Activated T-helper 1 cell treated with anti-CD3 and anti-CD28 coated beads, Interleukin-2, amount 50 U/mL, for 16 hours (primary cell): ENCODE results near the gene SPACA4.
"Not testable (repeated sequence)": the region's sequence is repeated elsewhere in the genome, so short reads cannot be mapped to it uniquely, and the experiment has no call there.

ENCODE experiments used
- DNase-seq, 2 donors: peaks; one replicate each; pipeline ENCODE4 v3.0.0-alpha.2; 2020; ENCODE audit warnings: low read depth in 1 of 2, low spot score in 1 of 2

Gene SPACA4

DNA sequence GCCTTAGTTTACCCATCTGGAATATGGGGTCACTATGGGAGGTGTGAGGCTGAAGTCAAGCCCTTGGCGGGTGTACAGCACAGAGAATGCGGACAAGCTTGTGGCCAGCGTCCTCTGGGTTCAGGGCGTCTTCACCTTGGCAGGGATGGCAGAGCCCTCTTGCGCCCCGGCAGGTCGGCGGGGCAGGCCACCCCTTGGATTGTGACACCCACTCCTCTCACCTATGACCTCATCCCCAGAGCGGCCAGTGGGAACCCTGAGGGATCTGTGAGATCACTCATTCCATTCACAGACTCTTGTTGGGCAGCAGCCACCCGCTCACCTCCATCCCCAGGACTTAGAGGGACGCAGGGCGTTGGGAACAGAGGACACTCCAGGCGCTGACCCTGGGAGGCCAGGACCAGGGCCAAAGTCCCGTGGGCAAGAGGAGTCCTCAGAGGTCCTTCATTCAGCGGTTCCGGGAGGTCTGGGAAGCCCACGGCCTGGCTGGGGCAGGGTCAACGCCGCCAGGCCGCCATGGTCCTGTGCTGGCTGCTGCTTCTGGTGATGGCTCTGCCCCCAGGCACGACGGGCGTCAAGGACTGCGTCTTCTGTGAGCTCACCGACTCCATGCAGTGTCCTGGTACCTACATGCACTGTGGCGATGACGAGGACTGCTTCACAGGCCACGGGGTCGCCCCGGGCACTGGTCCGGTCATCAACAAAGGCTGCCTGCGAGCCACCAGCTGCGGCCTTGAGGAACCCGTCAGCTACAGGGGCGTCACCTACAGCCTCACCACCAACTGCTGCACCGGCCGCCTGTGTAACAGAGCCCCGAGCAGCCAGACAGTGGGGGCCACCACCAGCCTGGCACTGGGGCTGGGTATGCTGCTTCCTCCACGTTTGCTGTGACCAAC lies at the start of gene SPACA4:
Gene SPACA4 (plus strand): TSS at position 280 of the 896 bp plus-strand sequence. CDS start 237 bp downstream, at position 517.
- no peak for DNase-seq

DNA sequence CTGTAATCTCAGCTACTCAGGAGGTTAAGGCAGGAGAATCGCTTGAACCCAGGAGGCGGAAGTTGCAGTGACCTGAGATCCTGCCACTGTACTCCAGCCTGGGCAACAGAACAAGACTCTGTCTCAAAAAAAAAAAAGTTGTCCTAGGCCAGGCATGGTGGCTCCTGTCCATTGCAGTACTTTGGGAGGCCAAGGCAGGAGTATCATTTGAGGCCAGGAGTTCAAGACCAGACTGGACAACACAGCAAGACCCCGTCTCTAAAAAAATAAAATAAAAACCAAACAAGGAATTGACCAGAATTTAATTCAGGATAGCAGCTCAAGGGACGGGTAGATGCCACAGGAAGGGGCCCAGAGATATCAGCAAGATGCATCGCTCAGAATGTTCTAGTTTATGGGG lies 49.7 kb upstream of the SPACA4 start:
- DNase-seq = no peak

- DNase-seq = no peak
Observed at GRCh38 chr19:48558018-48558684, 48.4 kb upstream of the SPACA4 start.

DNA sequence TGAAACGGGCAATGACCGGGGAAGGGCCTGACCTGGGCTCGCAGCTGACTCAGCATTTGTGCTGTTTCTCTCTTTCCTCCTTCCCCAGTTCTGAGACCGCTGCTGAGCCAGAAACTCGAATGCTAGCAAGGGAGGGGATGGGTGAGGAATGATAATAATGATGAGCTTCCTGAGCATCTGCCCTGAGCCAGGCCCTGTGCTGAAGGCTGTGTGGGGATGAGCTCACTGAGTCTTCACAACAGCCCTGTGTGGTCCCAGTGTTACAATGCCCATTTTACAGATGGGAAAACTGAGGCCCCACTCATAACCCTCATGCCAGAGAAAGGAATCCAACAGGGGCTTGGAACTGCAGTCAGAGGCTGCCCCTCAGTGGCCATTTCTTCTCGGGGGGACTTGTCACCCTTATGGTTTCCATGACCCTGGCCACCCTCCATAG lies 46.4 kb upstream of the SPACA4 start:
- DNase-seq = no peak

DNA sequence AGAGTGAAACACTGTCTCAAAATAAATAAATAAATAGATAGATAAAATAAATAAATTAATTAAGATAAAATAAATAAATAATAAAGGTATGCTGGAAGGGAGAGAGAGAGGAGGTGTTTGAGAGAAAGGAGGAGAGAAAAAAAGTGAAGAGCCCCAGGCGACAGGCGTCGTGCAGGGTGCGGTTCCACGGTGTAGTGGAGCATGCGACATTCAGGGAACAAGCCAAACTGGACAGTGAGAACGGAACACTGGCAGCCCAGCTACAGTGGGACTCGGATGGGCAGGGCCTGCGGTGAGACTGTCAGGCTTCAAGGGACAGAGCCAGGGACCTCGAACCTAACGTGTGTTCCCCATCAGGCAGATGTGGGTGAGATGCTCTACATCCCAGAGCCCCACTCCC lies 45.1 kb upstream of the SPACA4 start:
- DNase-seq = no peak

GRCh38 chr19:48565090-48565489 lies 41.5 kb upstream of the SPACA4 start:
- DNase-seq = no peak

DNA sequence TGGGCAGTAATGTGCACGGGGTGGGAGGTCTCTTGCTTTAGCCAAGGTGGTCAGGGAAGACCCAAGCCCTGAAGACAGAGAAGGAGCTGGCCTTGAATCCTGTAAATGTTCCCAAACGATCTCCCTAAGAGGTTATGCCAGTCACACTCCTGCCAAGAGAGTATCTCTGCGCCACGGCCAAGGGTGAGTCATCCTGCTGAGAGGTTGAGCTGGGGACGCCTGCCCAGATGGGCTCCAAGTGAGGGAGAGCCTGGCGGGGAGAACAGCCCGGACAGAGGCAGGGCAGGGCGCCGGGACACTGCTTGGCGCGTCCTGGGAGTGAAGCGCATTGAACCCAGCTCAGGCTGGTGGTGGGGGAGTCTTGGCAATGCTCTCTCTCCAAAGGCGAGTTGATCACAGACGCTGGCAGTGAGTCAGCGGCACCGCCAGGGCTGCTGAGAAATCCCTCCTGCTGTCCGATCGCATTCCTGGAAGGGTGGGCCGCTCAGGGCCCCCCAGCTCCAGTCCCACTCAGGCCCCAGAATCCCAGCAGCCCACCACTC lies 38.1 kb upstream of the SPACA4 start:
- DNase-seq = no peak

- no peak for DNase-seq
Observed at GRCh38 chr19:48569814-48570213, 36.7 kb upstream of the SPACA4 start.

DNA sequence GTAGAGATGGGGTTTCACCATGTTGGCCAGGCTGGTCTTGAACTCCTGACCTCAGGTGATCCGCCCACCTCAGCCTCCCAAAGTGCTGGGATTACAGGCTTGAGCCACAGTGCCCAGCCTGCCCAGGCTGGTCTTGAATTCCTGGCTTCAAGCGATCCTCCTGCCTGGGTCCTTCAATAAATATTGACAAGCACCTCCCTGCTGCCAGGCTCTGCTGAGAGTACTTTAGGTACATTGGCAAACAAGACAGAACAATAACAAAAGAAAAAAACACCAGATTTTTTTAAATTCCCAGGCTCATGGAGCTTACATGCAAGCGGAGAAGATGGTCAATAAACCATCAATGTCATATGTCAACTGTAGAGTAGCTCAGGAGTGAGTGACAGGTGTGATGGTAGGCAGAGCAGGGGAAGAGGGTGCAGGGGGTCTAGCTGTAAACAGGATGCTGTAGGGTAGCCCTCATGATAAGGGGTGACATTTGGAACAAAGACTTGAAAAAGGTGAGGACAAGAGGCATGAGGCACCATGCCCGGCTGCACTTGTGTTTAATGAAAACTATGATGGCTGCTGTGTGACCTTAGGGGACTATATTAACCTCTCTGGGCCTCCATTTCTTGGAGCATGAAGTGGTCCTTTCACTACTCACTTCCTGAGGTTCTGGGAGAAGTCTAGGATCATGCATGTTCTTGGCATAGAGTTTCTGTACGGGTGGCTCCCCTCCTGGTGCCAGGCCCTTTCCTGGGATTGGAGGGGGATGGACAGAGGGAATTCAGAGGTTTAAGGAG lies 35.0 kb upstream of the SPACA4 start:
- DNase-seq = no peak

DNA sequence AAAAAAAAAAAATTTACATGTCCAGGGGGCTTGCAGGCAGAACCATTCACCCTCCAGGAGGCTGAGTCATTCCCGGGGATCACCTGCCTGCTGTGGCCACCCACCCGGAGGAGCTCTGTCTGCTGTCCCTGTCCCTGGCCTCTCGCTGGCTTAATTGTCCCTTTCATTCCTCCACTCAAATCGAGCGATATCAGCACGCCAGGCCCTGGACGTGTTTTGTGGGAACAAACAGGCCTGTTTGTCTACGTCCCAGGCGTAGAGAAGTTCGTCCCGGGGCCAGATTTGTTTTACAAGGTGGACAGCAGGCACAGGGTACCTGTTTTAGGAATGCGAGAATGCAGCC lies 33.4 kb upstream of the SPACA4 start:
- DNase-seq = no peak

GRCh38 chr19:48575931-48576622 lies 30.5 kb upstream of the SPACA4 start:
- DNase-seq = no peak

DNA sequence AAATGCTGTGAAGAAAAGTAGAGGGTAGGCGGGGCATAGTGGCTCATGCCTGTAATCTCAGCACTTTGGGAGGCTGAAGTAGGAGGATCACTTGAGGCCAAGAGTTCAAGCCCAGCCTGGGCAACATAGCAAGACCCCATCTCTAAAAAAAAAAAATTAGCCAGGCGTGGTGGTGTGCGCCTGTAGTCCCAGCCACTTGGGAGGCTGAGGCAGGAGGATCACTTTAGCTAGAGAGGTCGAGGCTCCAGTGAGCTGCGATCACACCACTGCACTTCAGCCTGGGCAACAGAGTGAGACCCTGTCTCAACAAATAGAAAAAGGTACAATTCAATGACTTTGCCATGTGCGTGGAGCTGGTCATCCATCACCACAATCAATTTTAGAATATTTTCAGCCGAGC lies 28.6 kb upstream of the SPACA4 start:
- not testable (repeated sequence) for DNase-seq

DNA sequence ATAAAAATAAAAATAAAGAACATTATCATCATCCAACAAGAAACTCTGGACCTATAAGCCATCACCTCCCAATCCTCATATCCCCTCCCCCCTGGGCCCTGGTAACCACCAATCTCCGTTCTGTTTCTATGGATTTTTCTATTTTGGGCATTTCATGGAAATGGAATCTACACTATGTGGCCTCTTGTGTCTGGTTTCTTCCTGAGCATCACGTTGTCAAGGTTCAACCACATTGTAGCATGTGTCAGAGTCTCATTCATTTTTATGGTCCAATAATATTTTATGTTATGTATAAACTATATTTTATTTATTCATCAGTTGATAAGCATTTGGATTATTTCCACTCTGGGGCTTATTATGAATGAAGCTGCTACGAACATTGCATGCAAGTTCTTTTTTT lies 27.7 kb upstream of the SPACA4 start:
- no peak for DNase-seq

DNA sequence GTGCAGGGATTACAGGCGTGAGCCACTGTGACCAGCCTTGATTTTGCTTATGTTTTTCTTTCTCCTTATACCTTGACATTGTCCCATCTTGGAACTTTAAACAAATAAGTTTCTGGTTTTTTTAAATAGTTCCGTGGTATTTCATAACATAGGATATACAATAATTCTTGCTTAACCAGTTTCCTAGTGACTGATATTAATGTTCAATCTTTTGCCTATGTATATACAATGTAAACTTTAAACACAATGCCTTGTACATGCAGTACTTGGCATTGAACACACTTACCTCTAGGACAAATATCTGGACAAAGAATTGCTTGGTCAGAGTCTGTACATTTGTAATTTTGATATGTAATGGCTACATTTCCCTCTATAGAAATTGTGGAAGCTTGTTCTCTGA lies 24.4 kb upstream of the SPACA4 start:
- no peak for DNase-seq

GRCh38 chr19:48587387-48587786 lies 19.2 kb upstream of the SPACA4 start:
- DNase-seq = no peak

GRCh38 chr19:48588670-48589401 lies 17.7 kb upstream of the SPACA4 start:
- DNase-seq = peak; percentile 73 to 88

GRCh38 chr19:48591021-48591420 lies 15.5 kb upstream of the SPACA4 start:
- DNase-seq = no peak

GRCh38 chr19:48595171-48595570 lies 11.4 kb upstream of the SPACA4 start:
- DNase-seq = no peak

DNA sequence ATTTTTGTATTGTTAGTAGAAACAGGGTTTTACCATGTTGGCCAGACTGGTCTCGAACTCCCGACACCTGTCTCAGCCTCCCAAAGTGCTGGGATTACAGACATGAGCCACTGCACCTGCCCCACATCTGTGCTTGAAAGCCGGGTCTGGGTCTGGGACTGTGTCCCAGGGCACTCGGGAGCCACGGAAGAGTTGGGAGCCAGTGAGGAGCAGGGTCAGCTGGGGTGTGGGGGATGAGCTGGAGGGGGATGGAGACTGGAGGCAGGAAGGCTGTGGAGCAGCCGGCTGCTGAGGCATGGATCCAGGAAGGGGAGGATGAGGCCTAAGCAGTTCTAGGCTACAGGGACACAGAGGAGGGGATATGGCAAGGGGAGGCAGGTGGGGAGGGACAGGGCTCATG lies 10.7 kb upstream of the SPACA4 start:
- no peak for DNase-seq

GRCh38 chr19:48596237-48596636 lies 10.3 kb upstream of the SPACA4 start:
- DNase-seq = no peak
